DMS 273 treated with DMSO at 0.1 percent for 48 hours (cell line): Measurements from ENCODE around the gene TGM2.

Experiments used
- DNase-seq: peaks from one replicate; lab custom pipeline; 2025; lab: John Stamatoyannopoulos, UW

The TGM2 gene

DNA sequence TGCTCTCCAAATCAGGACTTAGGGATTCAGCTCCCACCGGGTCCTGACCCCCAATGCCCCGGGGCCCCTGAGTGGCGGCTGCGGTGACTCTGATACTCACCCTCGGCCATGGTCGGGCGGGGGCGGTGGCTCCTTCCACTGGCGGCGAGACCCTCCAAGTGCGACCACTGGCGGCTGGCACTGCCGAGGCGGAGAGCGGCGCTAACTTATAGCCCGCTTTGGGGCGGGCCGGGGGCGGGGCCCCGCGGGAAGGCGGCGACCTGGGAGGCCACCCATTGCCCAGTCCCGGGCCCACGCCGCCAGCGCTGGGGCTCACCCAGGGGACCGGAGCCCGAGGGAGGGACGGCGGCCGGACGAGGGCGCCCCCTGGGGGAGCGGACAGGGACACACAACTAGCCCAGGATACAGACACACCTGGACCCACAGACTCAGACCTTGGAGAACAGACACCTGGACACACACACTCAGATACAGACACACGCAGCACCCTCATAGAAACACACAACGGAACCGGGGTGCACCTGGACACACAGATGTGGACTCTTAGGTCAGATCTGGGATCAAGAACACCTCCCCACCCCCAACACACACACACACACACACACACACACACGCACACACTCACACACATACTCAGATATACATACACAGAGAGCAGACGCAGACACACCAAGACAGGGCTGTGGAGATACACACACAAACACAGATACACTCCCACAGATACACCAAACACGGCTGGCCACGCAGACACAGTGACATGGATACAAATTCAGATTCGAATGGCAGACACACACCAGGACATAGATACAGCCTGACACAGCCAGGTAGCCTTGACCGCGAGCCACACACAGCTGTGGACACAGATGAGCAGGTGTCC lies at the start of gene TGM2:
Gene TGM2, minus strand, starts transcription at position 182 of the 877 bp plus-strand sequence. Its CDS starts 72 bp downstream, at position 110.
- no peak for DNase-seq

DNA sequence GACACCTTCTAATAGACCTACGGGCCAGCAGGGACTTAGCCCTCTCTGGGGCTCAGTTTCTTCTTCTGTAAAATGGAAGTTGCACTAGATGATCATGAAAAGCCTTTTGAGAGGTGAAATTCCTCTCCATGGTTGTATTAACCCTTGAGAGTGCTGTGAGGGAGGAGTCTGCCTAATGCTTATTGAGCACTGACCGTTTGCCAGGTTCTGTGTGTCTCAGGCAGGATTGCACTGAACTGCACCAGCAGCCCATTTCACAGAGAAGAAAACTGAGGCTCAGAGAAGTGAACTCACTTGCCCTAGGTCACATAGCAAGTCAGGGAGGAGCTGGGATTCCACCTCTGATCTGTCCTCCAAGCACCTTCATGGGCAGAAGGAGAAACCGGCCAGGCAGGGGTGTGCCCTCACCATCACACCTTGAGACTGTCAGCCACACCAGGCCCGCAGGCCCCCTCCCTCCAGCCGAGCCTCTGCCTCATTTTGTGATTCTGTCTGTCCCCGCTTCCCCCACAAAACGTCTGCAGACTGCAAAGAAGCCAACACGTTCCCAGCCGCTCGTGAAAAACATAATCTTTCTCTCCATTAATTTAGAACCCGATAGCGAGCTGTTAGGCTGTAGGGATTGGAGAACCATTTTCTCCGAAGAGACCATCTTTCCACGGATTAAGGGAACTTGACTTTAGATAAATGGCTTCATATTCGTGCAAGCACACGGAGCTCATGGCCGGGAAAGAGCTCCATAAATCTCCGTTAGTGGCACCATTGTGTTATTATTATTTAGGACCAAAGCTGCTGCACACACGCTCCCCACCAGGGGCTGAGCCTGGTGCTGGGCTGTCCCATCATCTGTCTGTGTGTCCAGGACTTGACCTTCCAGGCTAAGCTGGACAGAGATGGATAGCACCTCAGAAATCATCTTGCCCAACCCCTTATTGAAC lies 49.5 kb upstream of the TGM2 start:
- DNase-seq = no peak

DNA sequence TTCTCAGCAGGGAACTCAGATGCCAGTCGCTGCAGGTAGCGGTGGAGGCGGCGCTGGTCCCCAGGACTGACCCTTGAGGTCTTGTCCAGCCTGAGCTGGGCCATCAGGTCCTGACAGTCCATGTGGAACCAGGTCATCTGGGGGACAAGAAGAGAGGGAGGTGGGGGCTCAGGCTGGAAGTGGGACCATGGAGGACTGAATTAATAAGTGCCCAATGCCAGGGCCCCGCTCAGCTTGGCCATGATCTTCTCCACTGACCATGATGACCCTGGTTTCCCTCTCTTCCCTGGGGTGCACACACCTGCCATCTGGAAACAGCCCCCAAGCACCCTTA lies 48.5 kb upstream of the TGM2 start:
- DNase-seq = no peak

GRCh38 chr20:38212806-38213606 lies 47.9 kb upstream of the TGM2 start:
- DNase-seq = no peak

DNA sequence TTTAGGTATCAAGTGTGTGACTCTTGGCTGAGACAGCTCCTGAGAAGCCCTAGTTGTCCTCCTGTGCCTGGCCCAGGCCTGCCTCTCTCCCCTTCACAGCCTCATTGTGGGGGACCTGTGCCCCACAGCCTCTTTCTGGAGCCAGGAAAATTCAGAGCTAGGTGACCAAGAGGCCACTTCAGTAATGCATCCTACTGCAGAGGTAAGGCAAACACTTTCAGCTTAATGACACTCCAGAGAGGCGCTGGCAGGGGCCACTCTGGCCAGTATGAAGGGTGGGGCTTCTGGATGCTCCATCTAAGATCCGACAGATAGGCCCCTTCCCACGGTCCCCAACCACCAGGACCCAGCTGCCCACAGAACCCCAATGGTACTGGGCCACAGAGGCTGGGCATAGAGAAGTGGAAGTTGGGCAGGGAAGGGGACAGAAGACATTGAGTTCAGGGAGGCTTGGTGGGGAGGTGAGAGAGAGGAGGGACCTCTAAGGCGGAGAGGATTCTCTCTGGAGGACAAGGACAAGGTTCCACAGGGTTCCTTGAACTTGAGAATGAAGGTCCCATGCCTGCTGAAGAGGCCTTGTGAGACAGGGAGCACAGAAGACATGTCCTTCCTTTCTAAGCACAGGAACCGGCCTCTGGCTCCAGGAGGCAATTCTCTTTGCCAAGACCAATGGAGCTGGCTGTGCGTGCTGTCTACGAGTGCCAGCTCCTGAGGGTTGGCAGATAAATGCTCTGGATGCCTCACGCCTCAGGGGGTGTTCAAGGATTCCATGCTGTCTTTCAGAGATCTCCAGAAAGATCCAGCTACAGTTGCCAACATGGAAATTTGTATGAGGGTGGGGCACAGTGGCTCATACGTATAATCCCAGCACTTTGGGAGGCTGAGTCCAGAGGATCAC lies 46.4 kb upstream of the TGM2 start:
- no peak for DNase-seq

GRCh38 chr20:38210741-38211140 lies 45.7 kb upstream of the TGM2 start:
- no peak for DNase-seq

DNA sequence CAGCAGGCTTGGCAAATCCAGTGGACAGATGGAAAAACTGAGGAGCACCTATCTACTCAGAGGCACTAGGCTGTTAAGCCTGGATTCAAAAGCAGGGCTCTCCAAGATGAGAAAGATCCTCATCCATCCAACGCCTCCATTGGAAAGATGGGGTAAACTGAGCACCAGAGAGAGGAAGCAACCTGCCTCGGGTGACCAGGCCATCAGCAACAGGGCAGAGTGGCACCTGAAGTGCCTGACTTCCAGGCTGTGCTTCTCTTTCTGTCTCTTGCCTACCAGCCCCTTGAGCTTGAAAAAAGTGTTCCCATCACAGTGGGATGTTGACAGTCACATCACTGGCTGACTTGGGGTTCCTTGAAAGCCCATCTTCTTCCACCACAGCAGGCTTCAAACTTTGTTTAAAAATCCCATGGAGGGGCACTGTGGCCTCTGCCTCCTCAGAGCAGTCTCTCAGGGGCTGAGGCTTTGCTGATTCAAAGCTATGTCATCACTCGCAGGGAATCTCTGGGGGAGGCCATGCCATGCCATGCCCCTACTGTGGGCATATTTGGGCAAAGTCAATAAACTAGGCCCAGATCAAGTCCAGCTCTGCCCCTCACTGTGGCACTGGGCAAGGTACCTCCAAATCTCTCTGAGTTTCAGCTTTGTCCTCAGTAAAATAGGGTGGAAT lies 44.8 kb upstream of the TGM2 start:
- DNase-seq = no peak

DNA sequence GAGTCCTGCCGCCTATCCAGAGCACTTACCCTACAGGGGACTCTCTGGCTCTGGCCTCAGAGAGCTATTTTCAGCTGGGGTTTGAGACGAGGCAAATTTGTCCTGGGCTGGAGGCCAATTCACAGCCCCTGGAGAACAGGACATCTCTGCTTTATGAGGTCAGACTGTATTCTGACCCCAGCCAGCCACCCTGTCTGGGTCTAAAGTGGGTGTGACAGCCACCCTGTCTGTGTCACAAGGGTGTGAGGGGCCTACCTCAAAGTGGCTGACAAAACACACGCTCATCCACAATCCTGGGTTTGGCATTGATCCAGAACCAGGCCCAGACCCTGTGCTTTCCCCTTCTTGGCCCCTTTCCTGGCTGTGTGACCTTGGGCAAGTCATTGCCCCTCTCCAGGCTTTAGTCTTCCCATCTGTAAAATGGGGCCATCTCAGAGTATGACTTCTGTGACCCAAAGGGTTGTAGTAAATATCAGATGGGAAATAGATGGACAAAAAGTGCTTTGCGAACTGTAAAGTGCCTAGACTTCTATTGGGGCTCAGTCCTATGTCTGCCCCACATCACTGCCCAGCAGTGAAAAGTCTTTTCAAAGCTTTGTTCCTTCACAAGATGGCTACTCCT lies 44.1 kb upstream of the TGM2 start:
- DNase-seq = no peak

GRCh38 chr20:38208523-38208922 lies 43.5 kb upstream of the TGM2 start:
- DNase-seq = no peak

- DNase-seq = no peak
Measured at GRCh38 chr20:38208088-38208487, 43.0 kb upstream of the TGM2 start.

- DNase-seq = no peak
Measured at GRCh38 chr20:38207621-38208020, 42.6 kb upstream of the TGM2 start.

GRCh38 chr20:38205001-38205400 lies 39.9 kb upstream of the TGM2 start:
- no peak for DNase-seq

DNA sequence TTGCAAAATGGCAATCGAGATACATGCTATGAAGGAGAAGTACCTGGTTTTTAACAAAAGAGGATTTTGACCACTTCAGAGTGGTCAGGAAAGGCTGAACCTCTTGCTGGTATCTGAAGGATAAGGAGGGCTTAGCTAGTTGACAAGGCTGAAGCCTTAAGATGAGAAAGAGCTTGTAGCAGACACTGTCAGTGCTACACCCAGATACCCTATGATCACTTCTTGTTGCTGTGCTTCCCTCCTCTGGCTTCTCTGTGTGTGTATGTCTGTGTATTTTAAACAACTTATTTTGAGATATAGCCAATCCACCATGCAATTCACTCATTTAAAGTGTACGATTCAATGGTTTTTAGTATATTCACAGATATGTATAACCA lies 38.9 kb upstream of the TGM2 start:
- no peak for DNase-seq

DNA sequence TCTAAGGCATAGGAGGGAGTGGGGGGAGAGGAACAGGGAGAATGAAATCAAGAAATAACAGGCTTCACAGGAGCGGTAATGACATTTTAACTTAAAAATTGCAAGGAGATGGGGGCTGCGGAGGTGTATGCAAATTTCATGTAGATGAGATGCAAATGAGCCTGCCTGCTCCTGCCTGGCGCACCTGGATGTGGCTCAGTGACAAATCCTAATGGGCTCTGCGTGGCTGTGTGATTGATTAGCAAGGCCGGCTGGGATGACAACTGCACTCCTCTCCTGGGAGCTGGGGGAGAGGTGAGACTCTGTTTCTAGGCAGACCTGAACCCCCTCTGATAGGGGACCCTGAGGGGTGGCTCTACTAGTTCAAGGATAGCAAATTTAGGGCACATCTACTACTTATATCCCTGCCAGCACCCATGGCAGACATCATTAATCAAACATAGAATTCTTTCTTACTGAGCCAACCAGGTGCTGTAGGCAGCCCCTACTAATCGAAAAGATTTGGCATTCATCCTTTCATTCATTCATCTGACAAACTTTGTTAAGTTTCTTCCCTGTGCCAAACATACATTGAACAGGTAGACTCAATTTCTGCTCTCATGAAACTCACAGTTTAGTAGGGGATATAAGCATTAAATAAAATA lies 38.4 kb upstream of the TGM2 start:
- DNase-seq = no peak

DNA sequence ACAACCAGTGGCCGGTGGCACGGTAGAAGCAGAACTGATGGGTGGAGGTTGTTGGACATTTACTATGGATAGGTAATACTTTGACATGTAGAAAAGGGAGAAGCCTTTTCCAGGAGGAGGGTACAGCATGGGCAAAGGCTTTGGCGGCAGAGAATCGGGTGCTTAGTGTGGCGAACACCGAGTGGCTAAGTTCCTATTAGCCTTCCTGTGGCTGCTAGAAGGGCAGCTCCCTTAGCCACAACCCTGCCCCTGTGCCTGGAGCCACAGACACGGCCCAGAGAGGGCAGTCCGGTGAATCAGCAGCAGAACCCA lies 37.9 kb upstream of the TGM2 start:
- no peak for DNase-seq

GRCh38 chr20:38202153-38202981 lies 37.3 kb upstream of the TGM2 start:
- no peak for DNase-seq

GRCh38 chr20:38201356-38201755 lies 36.3 kb upstream of the TGM2 start:
- DNase-seq = no peak

DNA sequence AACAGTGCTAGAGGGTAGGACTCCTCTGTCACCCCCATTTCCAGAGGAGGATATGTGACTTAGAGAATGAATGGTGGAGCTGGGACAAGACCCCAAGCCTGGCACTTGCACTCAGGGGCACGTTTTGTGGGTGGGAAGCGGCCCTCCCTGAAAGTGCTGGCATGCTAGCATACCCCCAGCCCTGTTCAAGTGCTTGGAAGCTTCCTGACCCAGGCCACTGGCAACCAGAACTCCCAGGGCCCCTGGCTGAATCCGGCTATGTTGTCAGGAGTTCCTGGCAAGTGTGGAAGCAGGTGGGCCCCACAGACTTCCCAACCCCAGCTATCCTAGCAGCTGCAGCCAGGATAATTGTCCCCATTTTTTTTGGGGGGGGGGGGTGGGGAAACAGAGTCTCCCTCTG lies 35.6 kb upstream of the TGM2 start:
- no peak for DNase-seq
